Fibroblast of lung (primary cell): ENCODE results near the gene CYP4F3.

Source experiments
- CTCF ChIP-seq, 2 donors: IDR thresholded peaks in 1 of 2; conservative IDR thresholded peaks in 1 of 2; 1 replicate in 1 of 2; 2 replicates in 1 of 2; pipeline ENCODE4 v1.5.1; 2011 to 2012; ENCODE audit warnings: low read length in 2 of 2, control low read depth in 1 of 2, inconsistent platforms in 1 of 2, low read depth in 1 of 2, mild to moderate bottlenecking in 1 of 2
- EZH2 ChIP-seq: IDR thresholded peaks from 2 replicates; pipeline ENCODE4 v1.5.1; 2012; ENCODE audit warnings: low read length, control low read depth, mild to moderate bottlenecking; ENCODE audit errors: missing control alignments

DNA sequence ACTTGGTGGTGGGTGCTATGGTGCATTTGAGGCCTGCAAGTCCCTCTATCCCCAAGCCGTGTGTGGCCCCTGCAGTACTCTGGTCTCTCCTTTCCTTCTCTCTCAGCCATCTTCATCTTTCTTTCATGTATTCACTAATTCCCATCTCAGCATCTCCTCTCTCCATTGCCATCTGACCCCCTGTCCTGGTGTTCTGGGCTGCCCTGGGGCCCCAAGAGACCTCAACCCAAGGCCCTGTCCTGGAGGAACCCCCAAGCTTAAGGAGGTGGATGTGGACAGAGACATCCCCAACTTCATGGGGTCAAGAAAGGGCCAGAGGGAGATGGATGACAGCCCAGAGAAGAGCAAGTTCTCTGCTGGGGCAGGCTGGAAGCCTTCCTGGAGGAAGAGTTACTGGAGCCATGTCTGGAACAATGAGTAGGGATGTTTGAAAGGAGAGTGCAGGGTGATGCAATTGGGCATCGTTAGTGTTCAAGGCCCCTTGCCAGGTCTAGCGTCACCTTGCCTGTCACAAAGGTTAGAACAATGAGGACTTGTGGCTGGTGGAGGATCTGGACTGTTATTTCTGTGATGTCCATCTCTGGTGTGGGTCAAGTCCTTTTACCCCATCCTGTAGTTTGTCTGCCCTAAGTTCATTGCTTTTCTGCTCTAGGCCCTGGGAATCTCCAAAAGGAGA lies 3.5 kb downstream of the CYP4F3 start:
- no peak for TF ChIP-seq CTCF (conservative IDR thresholded peaks at IDR 0.05 in 1 of 2, IDR thresholded peaks at IDR 0.05 in 1 of 2; ENCODE audit: low read depth in 1 of 2, low read length in 2 of 2)
- no peak for TF ChIP-seq EZH2
